ENCODE results near the gene THOC5.

- no peak for TF ChIP-seq CTCF (conservative IDR thresholded peaks at IDR 0.05; ENCODE audit: low read length)
- TF ChIP-seq EZH2phosphoT487 (IDR thresholded peaks at IDR 0.05; ENCODE audit: borderline replicate concordance): no peak
These were observed 25.1 kb upstream of the THOC5 start for GRCh38 chr22:29578462-29579200.
